Rectal smooth muscle tissue (tissue), 1 donor: ENCODE data around the gene SFMBT2.

Experiments
- H3K27ac ChIP-seq: one replicate; pipeline ENCODE4 v1.7.0; 2013; ENCODE audit warnings: low read depth, low read length, inconsistent platforms
- H3K27me3 ChIP-seq: one replicate; pipeline ENCODE4 v1.7.0; 2013; ENCODE audit warnings: low read length; ENCODE audit not compliant: control insufficient read depth, insufficient read depth
- H3K36me3 ChIP-seq: one replicate; pipeline ENCODE4 v1.7.0; 2013; ENCODE audit warnings: low read length; ENCODE audit not compliant: control insufficient read depth, insufficient read depth
- H3K4me1 ChIP-seq: one replicate; pipeline ENCODE4 v1.7.0; 2013; ENCODE audit warnings: low read length; ENCODE audit not compliant: control insufficient read depth, insufficient read depth
- H3K4me3 ChIP-seq: one replicate; pipeline ENCODE4 v1.7.0; 2013; ENCODE audit warnings: low read length
- H3K9ac ChIP-seq: one replicate; pipeline ENCODE4 v1.7.0; 2013; ENCODE audit warnings: low read length

Gene SFMBT2

DNA sequence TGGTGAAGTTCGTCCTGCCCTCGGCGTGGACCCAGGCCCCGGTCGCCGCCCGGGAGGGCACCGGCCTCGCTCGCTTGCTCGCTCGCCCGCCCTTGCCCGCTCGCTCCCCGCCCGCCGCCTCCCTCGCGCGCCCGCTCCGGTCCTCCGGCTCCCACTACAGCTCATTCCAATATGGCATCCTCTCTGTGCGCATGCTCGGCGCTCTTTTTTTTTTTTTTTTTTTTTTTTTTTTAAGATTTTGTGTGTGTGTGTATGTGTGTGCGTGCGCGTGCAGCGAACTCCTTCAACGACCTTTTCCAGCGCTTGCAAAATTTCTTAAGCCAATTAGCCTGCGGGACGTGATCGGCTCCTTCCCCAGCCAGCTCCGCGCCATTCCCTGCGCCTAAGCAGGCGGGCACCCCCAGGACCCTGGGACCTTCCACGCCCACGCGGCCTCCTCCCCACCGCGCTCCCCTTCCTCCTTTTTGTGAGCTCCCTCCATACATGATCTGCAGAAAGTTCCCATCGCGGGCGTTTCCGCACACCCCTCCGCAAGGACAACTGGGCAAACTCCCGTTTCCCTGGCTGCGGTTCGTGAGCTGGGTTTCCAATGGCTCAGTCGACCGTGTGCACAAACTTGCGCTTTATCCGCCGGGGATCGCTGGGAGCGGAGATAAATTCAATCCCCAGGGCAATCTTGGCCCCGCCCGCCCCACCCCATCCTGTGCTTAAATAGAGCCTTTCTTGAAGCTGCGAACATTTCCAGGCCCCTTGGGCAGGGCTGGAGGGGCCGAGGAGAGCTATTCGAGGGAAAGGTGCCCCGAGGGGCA is at the start of gene SFMBT2:
Gene SFMBT2 (minus strand): TSS at position 173 of the 809 bp plus-strand sequence. CDS start 29,136 bp downstream, outside the sequence.
- Histone ChIP-seq H3K27me3 (peaks cover 14% of the 10 kb centered on the region), H3K4me3 (peak within 1 kb of the TSS; percentile 80), H3K9ac (no peak within 1 kb of the TSS), H3K4me1 (peaks cover 8% of the 10 kb centered on the region), H3K36me3 (no peaks in the 10 kb centered on the region), H3K27ac (peak within 1 kb of the TSS; percentile 7)

DNA sequence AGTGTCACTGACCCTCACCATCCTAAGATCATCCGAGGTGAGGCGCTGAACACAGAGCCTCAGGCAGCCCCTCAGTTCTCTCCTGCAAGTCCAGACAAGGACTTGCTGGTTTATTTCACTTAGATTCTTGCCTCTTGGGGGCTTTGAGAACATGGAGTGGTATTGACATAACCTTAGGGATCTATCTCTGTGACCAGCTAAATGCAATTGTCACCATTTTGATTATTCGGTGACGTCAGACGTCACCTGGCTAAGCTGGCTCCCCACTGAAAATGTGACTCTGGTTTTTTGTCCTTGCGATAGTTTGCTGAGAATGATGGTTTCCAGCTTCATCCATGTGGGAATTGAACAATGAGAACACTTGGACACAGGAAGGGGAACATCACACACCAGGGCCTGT is 49.2 kb upstream of the SFMBT2 start:
- H3K4me1 ChIP-seq = no peaks in the 10 kb centered on the region
- no peaks in the 10 kb centered on the region for H3K36me3 ChIP-seq
- H3K27me3 ChIP-seq = no peaks in the 10 kb centered on the region
- H3K4me3 ChIP-seq = no peak overlapping the region
- no peak overlapping the region for H3K27ac ChIP-seq
- no peak overlapping the region for H3K9ac ChIP-seq

DNA sequence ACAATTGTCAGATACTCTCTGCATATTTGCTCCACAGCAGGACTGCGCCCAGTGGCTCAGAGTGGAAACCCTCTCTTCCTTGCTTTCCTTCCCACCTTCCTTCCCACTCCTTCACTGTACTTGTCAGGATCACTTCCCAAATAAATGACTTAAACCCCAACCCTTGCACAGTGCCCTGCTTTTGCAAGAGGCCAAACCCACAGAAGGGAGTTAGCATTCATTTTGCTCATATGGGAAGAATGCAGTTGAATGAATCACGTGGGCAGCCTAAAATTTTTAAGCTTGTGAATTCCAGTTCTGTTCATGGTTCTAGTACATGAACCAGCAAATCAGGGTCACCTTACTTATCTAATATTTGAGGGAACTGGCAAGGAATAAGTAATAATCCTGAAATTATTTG is 47.7 kb upstream of the SFMBT2 start:
- Histone ChIP-seq H3K27ac (no peak overlapping the region), H3K27me3 (no peaks in the 10 kb centered on the region), H3K4me1 (no peaks in the 10 kb centered on the region), H3K36me3 (no peaks in the 10 kb centered on the region), H3K4me3 (no peak overlapping the region), H3K9ac (no peak overlapping the region)

DNA sequence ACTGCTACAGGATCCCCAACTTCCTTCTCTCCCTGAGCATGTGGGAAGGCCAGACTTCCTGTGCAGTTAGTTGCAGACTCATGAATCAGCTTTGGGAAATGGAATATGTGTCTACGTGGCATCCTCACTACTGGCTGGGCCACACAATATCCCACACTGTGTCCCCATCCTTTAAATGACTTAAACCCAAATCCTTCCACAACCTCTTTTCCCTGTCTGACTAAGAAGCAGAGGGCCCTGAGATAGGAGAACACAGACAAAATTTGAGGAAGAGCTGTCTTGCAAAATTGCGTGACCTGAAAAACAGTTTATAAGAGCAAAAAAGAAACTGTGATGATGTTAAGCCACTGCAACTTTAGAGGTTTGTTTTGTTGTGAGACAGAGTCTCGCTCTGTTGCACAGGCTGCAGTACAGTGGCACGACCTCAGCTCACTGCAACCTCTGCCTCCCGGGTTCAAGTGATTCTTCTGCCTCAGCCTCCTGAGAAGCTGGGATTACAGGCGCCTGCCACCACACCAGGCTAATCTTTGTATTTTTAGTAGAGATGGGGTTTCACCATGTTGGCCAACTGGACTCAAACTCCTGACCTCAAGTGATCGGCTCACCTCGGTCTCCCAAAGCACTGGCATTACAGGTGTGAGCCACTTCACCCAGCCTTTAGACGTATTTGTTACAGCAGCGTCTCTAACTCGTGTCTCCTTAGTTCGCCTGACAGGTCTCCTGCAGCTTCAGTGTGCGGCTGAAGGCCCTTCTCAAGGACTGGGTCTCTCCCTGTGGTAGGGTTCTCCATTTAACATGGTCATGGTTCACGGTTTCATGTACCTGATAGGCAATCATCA is 46.9 kb upstream of the SFMBT2 start:
- H3K27me3 ChIP-seq = no peaks in the 10 kb centered on the region
- no peak overlapping the region for H3K27ac ChIP-seq
- H3K4me3 ChIP-seq = no peak overlapping the region
- no peak overlapping the region for H3K9ac ChIP-seq
- no peaks in the 10 kb centered on the region for H3K4me1 ChIP-seq
- no peaks in the 10 kb centered on the region for H3K36me3 ChIP-seq

DNA sequence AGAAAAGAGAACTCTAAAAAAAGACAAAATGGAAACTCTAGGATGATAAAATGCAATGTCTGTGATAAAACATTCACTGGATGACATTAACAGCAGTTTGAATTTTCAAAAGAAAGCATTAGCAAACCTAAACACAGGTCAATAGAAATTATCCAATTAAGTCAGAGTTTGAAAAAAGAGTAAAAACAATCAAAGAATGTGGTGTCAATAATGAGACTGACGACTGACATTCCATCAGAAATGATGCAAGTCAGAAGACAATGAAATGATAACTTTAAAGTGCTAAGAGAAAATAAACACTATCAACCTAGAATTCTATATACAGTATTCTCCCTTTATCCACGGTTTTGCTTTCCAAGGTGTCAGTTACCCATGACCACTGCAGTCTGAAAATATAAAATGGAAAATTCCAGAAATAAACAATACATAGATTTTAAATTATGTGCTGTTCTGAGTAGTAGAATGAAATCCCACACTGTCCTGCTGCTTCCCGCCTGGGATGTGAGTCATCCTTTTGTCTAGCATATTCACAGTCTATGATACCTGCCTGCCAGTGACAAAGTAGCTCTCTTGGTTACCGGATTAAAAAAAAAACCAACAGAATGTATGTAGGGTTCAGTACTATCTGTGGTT is 38.3 kb upstream of the SFMBT2 start:
- Histone ChIP-seq H3K27ac (no peak overlapping the region), H3K36me3 (no peaks in the 10 kb centered on the region), H3K27me3 (no peaks in the 10 kb centered on the region), H3K9ac (no peak overlapping the region), H3K4me1 (no peaks in the 10 kb centered on the region), H3K4me3 (no peak overlapping the region)

DNA sequence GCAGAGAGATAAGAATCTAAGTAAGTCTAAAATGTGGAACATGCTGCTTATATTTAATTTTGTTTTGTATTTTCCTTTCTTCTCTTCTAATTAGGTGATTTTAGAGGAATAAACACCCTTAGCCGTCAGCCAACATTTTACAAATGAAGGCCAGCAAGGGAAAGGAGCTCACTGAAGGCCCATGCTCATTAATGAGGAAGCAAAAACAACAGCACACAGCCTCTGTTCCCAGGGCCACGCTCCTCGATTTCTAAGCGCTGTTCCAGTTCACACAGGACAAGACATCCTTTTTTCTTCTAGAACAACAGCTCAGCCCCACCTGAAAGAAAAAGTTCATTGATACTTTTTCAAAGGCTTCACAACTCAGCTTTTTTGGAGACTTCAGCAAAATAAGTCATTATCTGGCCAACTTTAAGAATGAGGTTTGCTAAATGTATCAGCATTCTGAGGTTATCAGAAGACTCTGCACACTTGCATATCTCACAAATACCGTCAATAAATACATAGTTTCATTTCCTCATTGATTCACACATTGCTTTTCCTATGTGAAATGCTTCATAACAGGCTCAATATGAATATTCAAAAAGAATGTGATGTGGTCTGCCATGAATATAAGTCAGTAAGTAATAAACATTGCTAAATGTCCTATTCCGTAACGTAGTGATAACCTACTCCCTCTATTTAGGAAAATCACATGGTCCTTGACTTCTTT is 34.8 kb upstream of the SFMBT2 start:
- H3K27me3 ChIP-seq = peaks cover 4% of the 10 kb centered on the region
- no peak overlapping the region for H3K9ac ChIP-seq
- no peaks in the 10 kb centered on the region for H3K36me3 ChIP-seq
- H3K27ac ChIP-seq = no peak overlapping the region
- H3K4me1 ChIP-seq = no peaks in the 10 kb centered on the region
- H3K4me3 ChIP-seq = no peak overlapping the region

DNA sequence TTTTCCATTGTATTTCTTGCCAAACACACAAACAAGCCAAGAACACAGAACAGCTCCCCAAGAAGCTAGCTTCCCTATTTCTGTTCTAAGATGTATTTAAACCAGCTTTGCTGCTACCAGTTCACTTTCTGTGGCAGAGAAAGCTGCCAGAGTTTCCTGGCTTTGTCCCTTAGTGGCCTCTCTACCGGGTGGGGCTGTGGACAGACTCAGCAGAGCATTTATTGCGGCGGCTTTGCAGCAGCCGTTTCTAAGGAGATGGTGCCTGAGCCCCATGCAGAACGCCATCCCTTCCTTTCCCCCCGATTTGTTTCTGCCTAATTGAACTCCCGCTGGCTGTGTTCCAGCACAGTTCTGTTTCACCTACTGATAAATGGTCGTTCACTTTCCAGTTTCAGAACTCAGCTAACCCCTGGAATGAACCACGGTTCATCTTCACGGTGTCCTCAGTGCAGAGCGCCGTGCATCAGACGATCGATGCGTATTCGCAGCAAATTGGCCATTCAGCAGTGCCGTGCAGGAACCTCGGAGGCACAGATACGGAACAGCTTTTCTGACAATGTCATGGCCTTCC is 33.8 kb upstream of the SFMBT2 start:
- Histone ChIP-seq H3K4me3 (no peak overlapping the region), H3K4me1 (no peaks in the 10 kb centered on the region), H3K9ac (no peak overlapping the region), H3K27me3 (peaks cover 4% of the 10 kb centered on the region), H3K36me3 (no peaks in the 10 kb centered on the region), H3K27ac (no peak overlapping the region)

DNA sequence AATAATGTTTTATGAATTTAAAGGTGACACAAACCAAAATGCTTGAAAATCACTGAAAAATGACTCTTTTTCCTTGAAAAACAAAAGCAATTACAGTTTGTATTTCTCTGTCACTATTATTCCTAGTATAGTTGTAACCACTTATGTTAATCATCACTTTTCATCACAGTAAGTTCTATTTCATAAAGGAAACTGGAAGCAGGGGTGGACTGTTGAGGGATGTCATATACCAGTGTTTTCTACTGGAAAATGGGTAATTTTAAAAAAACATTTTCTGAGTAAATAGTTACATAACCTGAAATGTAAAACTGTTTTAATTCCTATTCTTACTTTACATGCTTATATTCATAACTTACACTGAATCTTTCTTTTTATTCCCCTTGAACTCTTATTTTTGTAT is 32.2 kb upstream of the SFMBT2 start:
- Histone ChIP-seq H3K4me3 (no peak overlapping the region), H3K27ac (no peak overlapping the region), H3K27me3 (peaks cover 4% of the 10 kb centered on the region), H3K4me1 (no peaks in the 10 kb centered on the region), H3K36me3 (no peaks in the 10 kb centered on the region), H3K9ac (no peak overlapping the region)

DNA sequence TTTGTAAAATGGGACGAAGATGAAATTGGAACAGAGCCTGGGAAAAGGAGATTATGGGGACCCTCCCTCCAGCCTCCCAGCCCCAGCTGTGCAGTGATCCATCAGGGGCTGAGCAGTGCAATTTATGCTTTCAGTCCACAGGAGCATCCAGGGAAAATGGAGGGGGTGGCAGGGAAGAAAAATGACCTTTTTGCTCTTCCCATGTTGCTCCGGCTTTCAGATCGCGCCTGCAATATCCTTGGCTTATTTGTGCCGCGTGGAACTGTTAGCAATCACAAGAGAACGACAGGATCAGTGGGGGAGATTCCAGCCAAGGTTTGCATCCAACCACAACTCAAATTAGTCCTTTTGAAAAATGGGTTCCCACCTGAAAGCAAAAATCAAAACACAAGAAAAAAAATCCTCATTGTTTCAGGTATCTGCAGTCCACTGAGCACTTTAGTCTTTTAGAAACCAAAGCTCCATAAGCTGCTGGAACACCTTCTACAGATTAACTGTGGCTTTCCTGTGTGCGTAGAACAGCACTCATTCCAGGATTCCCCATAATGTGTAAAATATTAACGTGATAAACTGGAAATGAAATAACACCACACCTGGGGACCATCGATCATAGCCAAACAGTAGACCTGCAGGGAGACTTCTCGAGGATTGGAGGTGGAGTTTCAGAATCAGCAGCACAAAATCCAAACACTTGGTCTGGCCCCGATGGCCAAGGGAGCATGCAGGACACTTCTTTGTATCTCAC is 30.7 kb upstream of the SFMBT2 start:
- H3K4me3 ChIP-seq = no peak overlapping the region
- H3K36me3 ChIP-seq = no peaks in the 10 kb centered on the region
- no peak overlapping the region for H3K27ac ChIP-seq
- H3K27me3 ChIP-seq = peaks cover 4% of the 10 kb centered on the region
- H3K9ac ChIP-seq = no peak overlapping the region
- H3K4me1 ChIP-seq = no peaks in the 10 kb centered on the region

DNA sequence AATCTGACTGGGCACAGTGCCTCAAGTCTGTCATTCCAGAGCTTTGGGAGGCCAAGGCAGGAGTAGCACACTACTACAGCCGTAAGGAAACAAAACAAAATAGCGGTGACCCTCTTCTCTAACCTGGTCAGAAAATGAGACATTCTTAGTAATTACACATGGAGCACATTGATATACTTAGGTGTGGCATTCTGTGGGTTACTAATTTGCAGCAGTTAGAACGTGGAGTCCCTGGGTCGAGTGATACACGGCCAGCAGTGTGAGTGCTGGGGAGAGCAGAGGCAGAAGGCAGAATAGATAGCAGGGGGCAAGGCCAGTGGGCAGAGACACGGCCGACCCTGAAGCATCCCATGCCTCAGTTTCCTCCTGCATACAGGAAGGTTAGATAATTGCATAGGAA is 28.9 kb upstream of the SFMBT2 start:
- Histone ChIP-seq H3K27ac (no peak overlapping the region), H3K4me3 (no peak overlapping the region), H3K36me3 (no peaks in the 10 kb centered on the region), H3K4me1 (no peaks in the 10 kb centered on the region), H3K9ac (no peak overlapping the region), H3K27me3 (peaks cover 4% of the 10 kb centered on the region)

DNA sequence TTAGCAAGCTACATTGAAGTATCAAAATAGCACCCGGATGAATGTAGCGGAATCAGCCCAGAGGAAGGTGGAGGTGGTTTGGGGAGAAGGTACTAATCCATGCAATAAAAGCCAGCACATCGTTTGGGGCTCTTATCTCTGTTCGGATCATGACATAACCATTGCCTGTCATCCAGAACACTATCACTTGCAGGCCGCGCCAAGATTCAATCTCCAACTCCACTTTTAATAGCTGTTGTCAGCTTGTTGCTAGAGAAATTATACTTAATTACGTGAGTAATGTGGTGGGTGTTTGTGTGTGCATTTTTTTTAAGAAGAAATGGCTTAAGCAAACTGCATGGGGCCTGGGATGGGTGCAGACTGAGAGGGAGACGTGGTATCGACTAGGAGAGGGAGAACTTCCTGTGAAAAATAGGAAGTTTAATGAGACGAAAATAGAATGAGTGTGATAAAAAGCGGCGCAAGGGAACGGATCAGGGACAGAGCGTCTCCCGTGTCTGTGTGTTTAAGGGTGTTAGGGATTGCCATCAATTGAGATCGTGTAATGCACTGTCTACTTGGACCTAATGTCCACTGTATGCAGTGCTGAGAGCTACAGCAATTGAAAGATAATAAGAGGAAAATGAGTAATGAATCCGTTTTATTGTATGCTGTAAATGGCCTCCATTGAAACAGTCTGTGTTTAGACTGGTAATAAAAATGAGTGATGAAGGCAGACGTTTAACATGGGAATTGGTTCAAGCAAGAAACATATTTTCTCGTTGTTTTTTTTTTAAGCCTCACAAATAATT is 27.6 kb upstream of the SFMBT2 start:
- Histone ChIP-seq H3K36me3 (no peaks in the 10 kb centered on the region), H3K27me3 (peaks cover 4% of the 10 kb centered on the region), H3K9ac (no peak overlapping the region)

More for the DNA sequence above, 27.6 kb upstream of the SFMBT2 start:
- Histone ChIP-seq H3K27ac (no peak overlapping the region), H3K4me1 (no peaks in the 10 kb centered on the region), H3K4me3 (no peak overlapping the region)
